HG03571 (cell line): ENCODE results near the gene NKIRAS2.
"Not testable (repeated sequence)": the region's sequence is repeated elsewhere in the genome, so short reads cannot be mapped to it uniquely, and the experiment has no call there.

Experiments
- ATAC-seq: cut with Tn5 transposase; IDR thresholded peaks from one replicate; pipeline ENCODE4 v1.9.1; 2021; ENCODE audit not compliant: unreplicated experiment

The NKIRAS2 gene

GRCh38 chr17:41996855-41997164, 23.1 kb upstream of the NKIRAS2 start:
- no peak for ATAC-seq

- ATAC-seq: no peak
Measured at GRCh38 chr17:41998497-41998896, 21.4 kb upstream of the NKIRAS2 start.

GRCh38 chr17:42000413-42001133, 19.3 kb upstream of the NKIRAS2 start:
- ATAC-seq: no peak

- no peak for ATAC-seq
Measured at GRCh38 chr17:42001729-42002128, 18.2 kb upstream of the NKIRAS2 start.

GRCh38 chr17:42002175-42002791, 17.6 kb upstream of the NKIRAS2 start:
- no peak for ATAC-seq

GRCh38 chr17:42002792-42003301, 17.0 kb upstream of the NKIRAS2 start:
- ATAC-seq: no peak

- no peak for ATAC-seq
Measured at GRCh38 chr17:42005166-42005565, 14.7 kb upstream of the NKIRAS2 start.

GRCh38 chr17:42009170-42009569, 10.7 kb upstream of the NKIRAS2 start:
- no peak for ATAC-seq

GRCh38 chr17:42010266-42010680, 9.6 kb upstream of the NKIRAS2 start:
- not testable (repeated sequence) for ATAC-seq

- ATAC-seq: no peak
Measured at GRCh38 chr17:42010898-42011516, 8.9 kb upstream of the NKIRAS2 start.

- ATAC-seq: not testable (repeated sequence)
Measured at GRCh38 chr17:42012363-42012762, 7.5 kb upstream of the NKIRAS2 start.

- ATAC-seq: not testable (repeated sequence)
Measured at GRCh38 chr17:42013740-42014139, 6.2 kb upstream of the NKIRAS2 start.

GRCh38 chr17:42016411-42016831, 3.5 kb upstream of the NKIRAS2 start:
- ATAC-seq: no peak

GRCh38 chr17:42016941-42017865, 2.7 kb upstream of the NKIRAS2 start, which contains the start of gene DNAJC7:
Gene DNAJC7, minus strand, starts transcription at chr17:42017439. Its CDS starts 23 bp downstream, at chr17:42017416.
- ATAC-seq: peak; percentile 69

GRCh38 chr17:42017866-42018200, 2.1 kb upstream of the NKIRAS2 start:
- ATAC-seq: no peak

- ATAC-seq: no peak
Measured at GRCh38 chr17:42018339-42018738, 1.6 kb upstream of the NKIRAS2 start.

- ATAC-seq: no peak
Measured at GRCh38 chr17:42018988-42019387, 902 bp upstream of the NKIRAS2 start.

GRCh38 chr17:42020845-42021244, 955 bp downstream of the NKIRAS2 start:
- ATAC-seq: not testable (repeated sequence)

- ATAC-seq: no peak
Measured at GRCh38 chr17:42023524-42024349, 3.8 kb downstream of the NKIRAS2 start.

GRCh38 chr17:42025191-42025579, 5.3 kb downstream of the NKIRAS2 start:
- ATAC-seq: no peak
